Karpas-422 (cell line): ENCODE measurements around the gene EFCAB6. TPM values are rescaled to one million over a fixed set of nuclear protein-coding genes. Genes with fewer than 3 reads are reported as not detected.

ENCODE experiments used
- DNase-seq: peaks from one replicate; pipeline ENCODE4 v3.0.0-alpha.2; 2015
- H2AFZ ChIP-seq: fragments of 200-600 bp; sonication (generic); 2 replicates; pipeline ENCODE4 v1.6.1; 2014; ENCODE audit warnings: antibody characterized with exemption, low read length, mixed read lengths
- H3K27ac ChIP-seq: fragments of 200-600 bp; sonication (generic); 2 replicates; pipeline ENCODE4 v1.5.1; 2014; ENCODE audit warnings: mild to moderate bottlenecking, low read length, moderate library complexity
- H3K27me3 ChIP-seq: fragments of 200-600 bp; sonication (generic); 2 replicates; pipeline ENCODE4 v1.6.1; 2014; ENCODE audit warnings: low read length, mixed read lengths
- H3K36me3 ChIP-seq: fragments of 200-600 bp; sonication (generic); 2 replicates; pipeline ENCODE4 v1.6.1; 2014; ENCODE audit warnings: low read length, mixed read lengths; ENCODE audit not compliant: insufficient read depth
- H3K4me1 ChIP-seq: fragments of 200-600 bp; sonication (generic); 2 replicates; pipeline ENCODE4 v1.6.1; 2014; ENCODE audit warnings: mild to moderate bottlenecking, low read length, mixed read lengths
- H3K4me2 ChIP-seq: fragments of 200-600 bp; sonication (generic); 2 replicates; pipeline ENCODE4 v1.6.1; 2014; ENCODE audit warnings: low read length, low read depth, mild to moderate bottlenecking; ENCODE audit not compliant: poor library complexity, severe bottlenecking
- H3K4me3 ChIP-seq: fragments of 200-600 bp; sonication (generic); 2 replicates; pipeline ENCODE4 v1.5.1; 2014; ENCODE audit warnings: mild to moderate bottlenecking, antibody characterized with exemption, low read length, mixed read lengths
- H3K79me2 ChIP-seq: fragments of 200-600 bp; sonication (generic); 2 replicates; pipeline ENCODE4 v1.6.1; 2014; ENCODE audit warnings: mild to moderate bottlenecking, low read length, mixed read lengths
- H3K9ac ChIP-seq: fragments of 200-600 bp; sonication (generic); 2 replicates; pipeline ENCODE4 v1.6.0; 2014; ENCODE audit warnings: low read length
- H3K9me2 ChIP-seq: fragments of 200-600 bp; sonication (generic), shearing (Covaris generic); replicated peaks from 2 replicates; pipeline ENCODE4 v1.6.0; 2014; ENCODE audit warnings: mild to moderate bottlenecking, low read length, moderate library complexity; ENCODE audit not compliant: insufficient read depth
- H3K9me3 ChIP-seq: fragments of 300-700, 200-600 bp; sonication (generic); 2 replicates; pipeline ENCODE4 v1.6.1; 2014; ENCODE audit warnings: low read length, mixed read lengths
- H4K20me1 ChIP-seq: fragments of 200-600 bp; sonication (generic); 2 replicates; pipeline ENCODE4 v1.6.1; 2014; ENCODE audit warnings: mild to moderate bottlenecking, antibody characterized with exemption, low read length, low read depth; ENCODE audit not compliant: insufficient read depth
- total RNA-seq: library from RNA; depleted of rRNA; stranded (reverse); fragments of >200 nt; shearing (Covaris generic); gene quantifications from 2 replicates; pipeline ENCODE4 v1.2.3, GENCODE V29; 2014; ENCODE audit warnings: low replicate concordance

The EFCAB6 gene
- total RNA-seq, 1 experiment from 2014 or later = not detected

DNA sequence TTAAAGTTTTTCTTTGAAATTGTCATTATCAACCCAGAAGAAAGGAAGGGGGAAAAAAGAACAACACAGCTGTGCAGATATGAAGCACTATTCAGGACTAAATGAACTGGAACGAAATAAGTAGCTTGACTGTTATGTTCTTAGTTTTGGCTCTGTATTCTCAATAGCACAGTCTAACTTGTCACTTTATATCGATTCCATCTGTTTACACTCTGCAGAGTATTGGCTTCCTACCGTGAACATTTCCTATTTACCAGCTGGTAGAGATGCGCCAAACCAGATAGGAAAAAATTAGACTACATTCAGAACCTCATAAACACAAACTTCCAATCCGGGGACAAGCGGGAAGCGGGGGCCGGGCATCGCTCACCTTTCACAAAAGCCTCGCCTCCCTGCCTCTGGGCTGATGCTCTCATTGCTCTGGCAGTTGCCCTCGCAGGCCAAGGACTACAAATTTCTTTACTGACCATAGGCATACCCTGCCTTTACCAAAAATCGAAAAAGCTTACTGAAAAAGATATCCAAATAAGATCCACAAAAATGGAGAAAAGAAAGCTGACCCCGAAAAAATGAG, 66.2 kb downstream of the EFCAB6 start:
- Histone ChIP-seq H3K9me2 (no peaks in the 10 kb centered on the region), H3K27me3 (no peaks in the 10 kb centered on the region), H3K9ac (no peak overlapping the region), H3K4me2 (no peak overlapping the region), H4K20me1 (peaks cover 6% of the 10 kb centered on the region; the same call in 1 of the 2 replicates), H3K4me1 (no peaks in the 10 kb centered on the region), H3K4me3 (no peak overlapping the region), H3K36me3 (no peaks in the 10 kb centered on the region), H2AFZ (no peak overlapping the region), H3K27ac (no peak overlapping the region), H3K9me3 (no peaks in the 10 kb centered on the region), H3K79me2 (no peaks in the 10 kb centered on the region)
- no peak for DNase-seq

DNA sequence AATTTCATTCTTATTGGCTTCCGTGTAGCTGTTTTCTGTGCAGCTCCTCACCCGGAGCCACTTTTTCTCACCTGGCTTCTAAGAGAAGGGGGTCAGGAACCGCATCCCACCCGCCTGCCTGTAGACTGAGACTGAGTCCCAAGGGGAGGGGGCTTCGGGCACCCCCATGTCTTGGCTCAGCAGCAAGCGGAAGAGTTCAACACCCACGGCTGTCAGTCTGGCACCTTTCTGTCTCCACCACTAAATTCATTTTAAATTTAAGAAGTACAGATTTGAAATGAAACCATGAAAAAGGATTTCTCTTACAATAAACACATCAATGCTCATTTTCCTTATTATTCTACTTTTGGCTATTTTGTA, 66.7 kb downstream of the EFCAB6 start:
- no peak for DNase-seq
- H3K9me2 ChIP-seq = no peaks in the 10 kb centered on the region
- H3K79me2 ChIP-seq = no peaks in the 10 kb centered on the region
- H3K27me3 ChIP-seq = no peaks in the 10 kb centered on the region
- H3K4me2 ChIP-seq = no peak overlapping the region
- H2AFZ ChIP-seq = no peak overlapping the region
- no peak overlapping the region for H3K27ac ChIP-seq
- H4K20me1 ChIP-seq = peaks cover 6% of the 10 kb centered on the region; the same call in 1 of the 2 replicates
- H3K9me3 ChIP-seq = no peaks in the 10 kb centered on the region
- no peaks in the 10 kb centered on the region for H3K36me3 ChIP-seq
- H3K4me1 ChIP-seq = no peaks in the 10 kb centered on the region
- no peak overlapping the region for H3K9ac ChIP-seq
- no peak overlapping the region for H3K4me3 ChIP-seq

DNA sequence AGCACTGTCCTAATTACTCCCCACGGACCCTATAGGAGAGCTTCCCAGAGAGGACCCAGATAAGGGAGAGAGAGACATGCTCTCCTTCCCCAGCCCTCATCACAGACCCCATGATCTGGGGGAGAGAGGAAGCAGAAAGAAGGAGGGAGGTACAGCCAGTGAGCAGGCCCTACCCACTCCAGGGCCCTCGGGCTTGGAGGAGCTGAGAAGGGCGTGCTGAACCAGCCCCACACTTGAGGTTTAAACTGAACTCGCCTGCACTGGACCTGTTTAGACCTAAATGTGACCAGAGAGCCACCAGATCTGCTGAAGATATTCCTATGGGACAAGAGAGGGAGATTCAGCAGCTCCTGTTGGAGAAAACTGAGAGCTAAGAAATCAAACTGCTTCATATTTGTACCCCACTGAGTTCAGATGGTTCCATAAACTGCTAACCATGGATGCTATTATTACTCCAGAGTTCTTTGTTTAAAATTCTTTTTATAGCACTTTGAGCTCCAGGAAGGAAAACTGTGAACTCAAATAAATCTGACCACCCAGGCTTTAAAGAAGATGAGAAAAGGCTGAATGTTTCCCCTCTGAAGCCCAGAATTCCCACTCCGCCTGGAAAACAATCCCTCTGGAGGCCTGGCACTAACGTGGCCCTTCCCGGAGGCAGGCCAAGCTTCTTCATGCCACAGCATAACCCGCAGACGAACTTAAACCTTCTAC, 67.2 kb downstream of the EFCAB6 start:
- H3K9me2 ChIP-seq = no peaks in the 10 kb centered on the region
- no peaks in the 10 kb centered on the region for H3K27me3 ChIP-seq
- H3K4me3 ChIP-seq = no peak overlapping the region
- H3K36me3 ChIP-seq = no peaks in the 10 kb centered on the region
- H3K79me2 ChIP-seq = no peaks in the 10 kb centered on the region
- no peak overlapping the region for H3K9ac ChIP-seq
- no peaks in the 10 kb centered on the region for H3K4me1 ChIP-seq
- no peaks in the 10 kb centered on the region for H3K9me3 ChIP-seq
- H3K27ac ChIP-seq = no peak overlapping the region
- no peak for DNase-seq
- H4K20me1 ChIP-seq = peaks cover 6% of the 10 kb centered on the region; the same call in 1 of the 2 replicates
- no peak overlapping the region for H2AFZ ChIP-seq
- H3K4me2 ChIP-seq = no peak overlapping the region

DNA sequence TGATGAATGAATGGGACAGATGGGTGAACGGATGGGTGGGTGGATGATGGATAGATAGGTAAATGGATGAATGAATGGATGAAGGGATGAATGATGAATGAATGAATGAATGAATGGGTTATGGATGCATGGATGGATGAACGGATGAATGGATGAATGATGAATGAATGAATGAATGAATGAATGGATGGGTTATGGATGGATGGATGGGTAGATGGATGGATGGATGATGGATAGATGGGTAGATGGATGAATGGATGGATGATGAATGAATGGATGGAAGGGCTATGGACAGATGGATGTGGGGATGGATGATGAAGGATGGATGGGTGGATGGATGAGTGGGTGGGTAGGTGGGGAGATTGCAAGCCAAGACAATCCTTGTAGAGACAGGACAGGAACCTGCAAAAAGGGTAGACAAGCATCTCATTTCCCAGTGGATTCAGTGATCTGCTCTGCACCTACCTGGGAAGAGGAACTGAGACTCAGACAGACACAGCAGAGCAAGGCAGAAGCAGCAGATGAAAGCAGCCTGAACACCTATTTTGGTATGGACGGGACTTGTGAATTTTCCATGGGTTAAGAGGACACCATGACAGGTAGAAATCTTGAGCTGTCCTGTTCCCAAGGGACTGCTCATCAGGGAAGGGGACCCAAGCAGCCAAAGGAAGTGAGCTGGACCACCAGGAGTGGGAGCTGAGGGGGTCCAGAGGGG, 68.0 kb downstream of the EFCAB6 start:
- H3K9me3 ChIP-seq = no peaks in the 10 kb centered on the region
- no peaks in the 10 kb centered on the region for H3K27me3 ChIP-seq
- no peak overlapping the region for H2AFZ ChIP-seq
- H3K9ac ChIP-seq = no peak overlapping the region
- H3K4me3 ChIP-seq = no peak overlapping the region
- no peaks in the 10 kb centered on the region for H3K9me2 ChIP-seq
- peaks cover 6% of the 10 kb centered on the region; the same call in 1 of the 2 replicates for H4K20me1 ChIP-seq
- no peak for DNase-seq
- H3K4me2 ChIP-seq = no peak overlapping the region
- no peaks in the 10 kb centered on the region for H3K79me2 ChIP-seq
- no peak overlapping the region for H3K27ac ChIP-seq
- no peaks in the 10 kb centered on the region for H3K36me3 ChIP-seq
- H3K4me1 ChIP-seq = no peaks in the 10 kb centered on the region

DNA sequence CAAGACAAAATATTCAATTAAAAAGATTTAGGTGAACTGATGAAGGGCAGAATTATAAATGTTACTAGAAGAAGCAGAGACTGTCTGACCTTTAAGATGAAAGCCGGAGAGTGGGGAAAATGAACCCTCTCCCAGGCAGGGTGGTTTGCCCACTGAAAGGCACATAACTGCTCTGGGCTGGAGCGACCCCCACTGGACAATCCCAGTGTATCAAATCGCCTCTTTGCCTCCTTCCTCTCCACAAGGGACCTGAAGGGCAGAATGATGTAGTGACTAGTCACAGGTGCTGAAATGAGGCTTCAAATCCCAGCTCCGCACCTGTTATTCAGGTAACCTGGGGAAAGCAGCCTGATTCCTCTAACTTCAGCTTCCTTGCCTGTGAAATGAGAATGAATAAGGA, 69.0 kb downstream of the EFCAB6 start:
- DNase-seq = peak; percentile 60
- Histone ChIP-seq H3K9ac (no peak overlapping the region), H4K20me1 (peaks cover 2% of the 10 kb centered on the region; the same call in 1 of the 2 replicates), H3K27me3 (no peaks in the 10 kb centered on the region), H3K27ac (no peak overlapping the region), H3K4me3 (no peak overlapping the region), H3K79me2 (no peaks in the 10 kb centered on the region), H3K4me1 (no peaks in the 10 kb centered on the region), H3K4me2 (no peak overlapping the region), H3K9me3 (0 out of 2 replicates have a peak, but pooled peaks cover under 1% of the 10 kb centered on the region), H3K9me2 (no peaks in the 10 kb centered on the region), H2AFZ (no peak overlapping the region), H3K36me3 (no peaks in the 10 kb centered on the region)

DNA sequence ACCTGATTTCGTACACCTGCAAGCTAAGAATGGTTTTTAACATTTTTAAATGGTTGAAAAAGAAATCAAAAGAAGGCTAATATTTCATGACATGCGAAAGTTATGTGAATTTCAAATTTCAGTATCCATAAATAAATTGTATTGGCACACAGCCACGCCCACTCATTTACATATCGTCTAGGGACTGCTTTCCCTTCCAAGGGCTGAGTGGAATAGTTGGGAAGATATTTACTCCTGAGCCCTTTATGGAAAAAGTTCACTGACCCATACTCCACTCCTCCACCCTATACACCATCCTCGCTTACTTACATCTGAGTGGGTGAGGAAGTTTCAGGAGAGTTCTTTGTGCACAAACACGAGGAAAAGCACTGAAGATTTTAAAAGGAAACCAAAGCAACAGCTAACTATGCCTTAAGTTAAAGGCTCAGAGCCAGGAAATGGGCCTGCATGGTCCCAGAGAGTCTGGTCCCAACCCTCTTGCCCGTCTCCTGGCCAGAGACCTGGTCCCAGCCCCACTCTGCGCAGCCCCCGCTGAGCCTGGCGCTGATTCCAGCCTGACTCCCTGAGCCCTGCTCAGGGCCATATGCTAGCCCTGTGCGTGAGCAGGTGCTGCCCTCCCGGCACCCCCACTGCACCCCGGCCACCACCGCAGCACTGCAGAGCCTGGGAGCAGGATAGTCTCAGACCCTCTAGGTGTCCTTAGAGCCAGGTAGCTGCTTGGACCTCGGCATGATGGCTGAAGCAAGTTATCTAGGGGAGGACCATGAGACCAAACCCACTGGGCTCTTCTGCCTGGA, 69.8 kb downstream of the EFCAB6 start:
- Histone ChIP-seq H3K27ac (no peak overlapping the region), H3K4me3 (no peak overlapping the region), H3K9me3 (0 out of 2 replicates have a peak, but pooled peaks cover 6% of the 10 kb centered on the region), H2AFZ (no peak overlapping the region), H3K36me3 (no peaks in the 10 kb centered on the region), H3K9me2 (no peaks in the 10 kb centered on the region), H4K20me1 (no peaks in the 10 kb centered on the region), H3K4me1 (no peaks in the 10 kb centered on the region), H3K4me2 (no peak overlapping the region), H3K79me2 (no peaks in the 10 kb centered on the region), H3K27me3 (no peaks in the 10 kb centered on the region), H3K9ac (no peak overlapping the region)
- no peak for DNase-seq

DNA sequence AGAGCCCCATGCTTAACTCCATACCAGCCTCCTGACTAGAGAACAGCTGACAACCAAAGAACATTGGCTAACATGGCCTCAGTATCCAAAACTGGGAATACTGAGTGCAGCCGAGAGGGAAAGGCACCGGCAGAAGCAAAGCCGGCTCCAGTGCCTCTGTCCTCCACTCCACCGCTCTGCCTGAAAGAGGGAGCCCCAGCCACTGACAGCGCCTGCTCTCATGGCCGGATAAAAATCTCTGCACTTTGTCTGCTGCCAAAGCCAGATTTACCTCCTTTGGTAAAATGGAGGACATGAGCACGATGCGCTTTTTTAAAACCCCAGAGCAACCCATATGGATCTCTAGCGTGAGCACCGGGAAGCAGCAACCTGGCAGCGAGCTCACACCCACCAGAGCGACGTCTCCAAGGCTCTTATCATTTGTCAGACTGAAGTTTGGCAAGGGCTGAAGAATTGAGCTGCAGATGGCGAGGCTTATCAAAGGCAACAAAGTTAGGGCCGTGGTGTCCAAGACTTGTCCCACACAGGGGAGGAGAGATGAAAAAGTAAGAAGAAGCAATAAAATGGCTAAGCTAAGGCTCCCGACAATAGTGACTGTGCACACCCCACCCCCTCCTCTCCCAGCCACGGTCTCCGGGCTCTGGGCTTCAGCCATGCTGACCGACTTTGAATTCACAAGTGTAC, 71.4 kb downstream of the EFCAB6 start:
- no peak overlapping the region for H3K4me3 ChIP-seq
- no peak overlapping the region for H3K4me2 ChIP-seq
- H4K20me1 ChIP-seq = no peaks in the 10 kb centered on the region
- H3K9me2 ChIP-seq = no peaks in the 10 kb centered on the region
- H3K27ac ChIP-seq = no peak overlapping the region
- H3K27me3 ChIP-seq = no peaks in the 10 kb centered on the region
- 0 out of 2 replicates have a peak, but pooled peaks cover 6% of the 10 kb centered on the region for H3K9me3 ChIP-seq
- H3K4me1 ChIP-seq = no peaks in the 10 kb centered on the region
- no peak overlapping the region for H3K9ac ChIP-seq
- H3K36me3 ChIP-seq = no peaks in the 10 kb centered on the region
- no peaks in the 10 kb centered on the region for H3K79me2 ChIP-seq
- no peak overlapping the region for H2AFZ ChIP-seq
- no peak for DNase-seq
